HG02571 (cell line): ENCODE data around the gene SLC22A1.
"Not testable (repeated sequence)": the region's sequence is repeated elsewhere in the genome, so short reads cannot be mapped to it uniquely, and the experiment has no call there.

Source experiments
- ATAC-seq: cut with Tn5 transposase; IDR thresholded peaks from one replicate; pipeline ENCODE4 v1.9.1; 2021; ENCODE audit warnings: mild to moderate bottlenecking, moderate library complexity; ENCODE audit not compliant: unreplicated experiment

Gene SLC22A1

GRCh38 chr6:160121981-160122380 is 366 bp downstream of the SLC22A1 start:
- no peak for ATAC-seq

- ATAC-seq: no peak
Measured at GRCh38 chr6:160122744-160123143, 1.1 kb downstream of the SLC22A1 start.

GRCh38 chr6:160124007-160124406 is 2.4 kb downstream of the SLC22A1 start:
- no peak for ATAC-seq

GRCh38 chr6:160124605-160125004 is 3.0 kb downstream of the SLC22A1 start:
- ATAC-seq: no peak

GRCh38 chr6:160125105-160125504 is 3.5 kb downstream of the SLC22A1 start:
- ATAC-seq: not testable (repeated sequence)

GRCh38 chr6:160127270-160128124 is 5.9 kb downstream of the SLC22A1 start:
- ATAC-seq: no peak

GRCh38 chr6:160128125-160128683 is 6.6 kb downstream of the SLC22A1 start:
- no peak for ATAC-seq

GRCh38 chr6:160128879-160129516 is 7.4 kb downstream of the SLC22A1 start:
- no peak for ATAC-seq

GRCh38 chr6:160129881-160130615 is 8.4 kb downstream of the SLC22A1 start:
- ATAC-seq: no peak

GRCh38 chr6:160130729-160131484 is 9.3 kb downstream of the SLC22A1 start:
- no peak for ATAC-seq

GRCh38 chr6:160131636-160132296 is 10.2 kb downstream of the SLC22A1 start:
- no peak for ATAC-seq

GRCh38 chr6:160132297-160132637 is 10.7 kb downstream of the SLC22A1 start:
- no peak for ATAC-seq

- ATAC-seq: no peak
Measured at GRCh38 chr6:160132776-160133338, 11.2 kb downstream of the SLC22A1 start.

- ATAC-seq: no peak
Measured at GRCh38 chr6:160133441-160134336, 12.1 kb downstream of the SLC22A1 start.

- not testable (repeated sequence) for ATAC-seq
Measured at GRCh38 chr6:160134337-160134751, 12.7 kb downstream of the SLC22A1 start.

- no peak for ATAC-seq
Measured at GRCh38 chr6:160134779-160135547, 13.3 kb downstream of the SLC22A1 start.

- ATAC-seq: no peak
Measured at GRCh38 chr6:160135907-160136655, 14.5 kb downstream of the SLC22A1 start.
